Glomerular visceral epithelial cell (primary cell): Measurements from ENCODE around the gene FKBP2.
A peak's percentile ranks its signal among the peaks of the same experiment; 100 is the strongest.

Experiments
- DNase-seq: peaks from one replicate; pipeline ENCODE4 v3.0.0-alpha.2; 2016; ENCODE audit errors: extremely low spot score

Gene FKBP2

DNA sequence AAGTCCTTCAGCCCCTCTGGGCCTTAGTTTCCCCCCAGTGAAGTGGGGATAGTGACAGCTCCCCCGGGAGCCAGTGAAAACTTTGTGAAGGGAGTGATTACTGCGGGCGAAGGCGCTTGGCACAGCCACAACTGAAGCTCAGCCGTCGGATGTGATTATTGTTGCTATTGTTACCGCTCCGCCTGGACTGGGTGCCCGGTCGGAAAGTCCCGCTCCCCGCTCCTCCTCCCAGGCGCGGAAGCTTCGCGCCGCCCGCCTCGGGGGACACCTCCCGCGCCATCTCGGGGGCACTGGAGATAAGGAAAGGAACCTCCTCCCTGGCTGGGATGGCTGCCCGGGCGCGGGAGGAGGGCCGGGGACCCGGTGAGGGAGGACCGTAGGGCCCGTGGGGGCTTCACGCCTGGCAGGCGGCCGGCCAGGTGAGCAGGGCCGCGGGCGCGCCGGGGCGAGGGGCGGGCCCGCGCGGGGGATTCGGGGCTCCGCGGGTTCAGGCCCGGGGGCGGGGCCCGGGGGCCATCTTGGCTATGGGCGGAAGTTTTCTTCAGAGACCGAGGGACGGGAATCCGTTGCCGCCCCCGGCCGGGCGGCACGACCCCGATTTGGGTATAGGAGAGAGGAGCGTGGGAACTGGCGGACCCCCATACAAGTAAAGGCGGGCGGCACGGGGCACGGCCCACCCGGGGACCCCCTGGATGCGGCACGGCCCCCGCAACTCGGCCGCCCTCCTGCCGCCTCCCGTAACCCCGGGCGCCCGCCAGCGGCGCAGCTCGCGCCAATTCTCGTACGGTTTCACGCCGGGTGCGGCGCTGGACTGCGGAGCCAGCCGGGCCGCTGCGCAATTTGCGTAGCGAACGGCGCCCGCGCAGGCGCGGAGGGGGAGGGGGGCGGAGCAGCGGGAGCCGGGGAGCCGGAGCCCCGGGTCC lies 44.3 kb downstream of the FKBP2 start, which contains the start of gene GPR137:
TSS of gene GPR137 (plus strand) at position 887 of the 923 bp plus-strand sequence. CDS start 677 bp downstream, outside the sequence.
- peak; percentile 72 for DNase-seq

DNA sequence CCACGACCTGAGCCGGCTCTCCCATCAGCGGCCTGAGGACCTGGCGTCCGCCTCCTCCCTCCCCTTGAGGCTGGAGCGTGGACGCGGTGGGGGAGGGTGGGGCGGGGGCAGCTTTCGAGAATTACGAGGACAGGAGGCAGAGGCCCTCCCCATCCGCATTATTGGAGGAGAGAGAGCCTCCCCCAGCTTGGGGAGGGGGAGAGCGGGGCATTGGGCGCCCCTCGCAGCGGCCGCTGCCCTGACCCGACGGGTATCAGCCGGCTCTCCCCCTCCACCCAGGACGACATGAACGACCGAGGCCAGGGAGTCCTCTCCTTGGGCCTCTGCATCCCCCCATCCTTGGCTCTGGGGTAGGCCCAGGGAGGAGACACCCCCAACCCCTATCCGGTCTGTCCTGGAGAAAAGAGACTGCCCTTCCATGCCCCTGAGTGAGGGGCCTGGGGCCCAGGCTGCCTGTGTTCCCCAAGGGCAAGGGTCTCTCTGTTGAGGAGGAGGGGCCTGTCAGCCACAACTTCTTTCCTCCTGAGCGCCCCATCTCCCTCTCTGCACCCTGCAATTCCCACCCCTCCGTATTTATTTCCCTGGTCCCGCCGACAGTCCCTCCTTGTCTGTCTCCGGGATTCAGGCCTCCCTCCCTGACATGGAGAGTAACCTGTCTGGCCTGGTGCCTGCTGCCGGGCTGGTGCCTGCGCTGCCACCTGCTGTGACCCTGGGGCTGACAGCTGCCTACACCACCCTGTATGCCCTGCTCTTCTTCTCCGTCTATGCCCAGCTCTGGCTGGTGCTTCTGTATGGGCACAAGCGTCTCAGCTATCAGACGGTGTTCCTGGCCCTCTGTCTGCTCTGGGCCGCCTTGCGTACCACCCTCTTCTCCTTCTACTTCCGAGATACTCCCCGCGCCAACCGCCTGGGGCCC lies 45.2 kb downstream of the FKBP2 start:
- DNase-seq, result peak; percentile 36

DNA sequence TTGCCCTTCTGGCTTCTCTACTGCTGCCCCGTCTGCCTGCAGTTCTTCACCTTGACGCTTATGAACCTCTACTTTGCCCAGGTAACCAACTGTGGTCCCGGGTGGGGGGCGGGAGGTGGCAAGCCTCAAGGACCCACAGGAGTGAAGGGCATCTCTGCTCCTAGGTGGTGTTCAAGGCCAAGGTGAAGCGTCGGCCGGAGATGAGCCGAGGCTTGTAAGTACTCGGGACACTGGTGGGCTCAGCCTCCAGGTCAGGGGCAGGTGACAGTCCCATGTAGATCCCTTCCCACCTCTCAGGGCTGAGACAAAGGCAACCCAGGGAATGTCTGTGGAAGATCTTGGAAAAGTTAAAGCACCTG lies 45.9 kb downstream of the FKBP2 start:
- DNase-seq, result no peak

DNA sequence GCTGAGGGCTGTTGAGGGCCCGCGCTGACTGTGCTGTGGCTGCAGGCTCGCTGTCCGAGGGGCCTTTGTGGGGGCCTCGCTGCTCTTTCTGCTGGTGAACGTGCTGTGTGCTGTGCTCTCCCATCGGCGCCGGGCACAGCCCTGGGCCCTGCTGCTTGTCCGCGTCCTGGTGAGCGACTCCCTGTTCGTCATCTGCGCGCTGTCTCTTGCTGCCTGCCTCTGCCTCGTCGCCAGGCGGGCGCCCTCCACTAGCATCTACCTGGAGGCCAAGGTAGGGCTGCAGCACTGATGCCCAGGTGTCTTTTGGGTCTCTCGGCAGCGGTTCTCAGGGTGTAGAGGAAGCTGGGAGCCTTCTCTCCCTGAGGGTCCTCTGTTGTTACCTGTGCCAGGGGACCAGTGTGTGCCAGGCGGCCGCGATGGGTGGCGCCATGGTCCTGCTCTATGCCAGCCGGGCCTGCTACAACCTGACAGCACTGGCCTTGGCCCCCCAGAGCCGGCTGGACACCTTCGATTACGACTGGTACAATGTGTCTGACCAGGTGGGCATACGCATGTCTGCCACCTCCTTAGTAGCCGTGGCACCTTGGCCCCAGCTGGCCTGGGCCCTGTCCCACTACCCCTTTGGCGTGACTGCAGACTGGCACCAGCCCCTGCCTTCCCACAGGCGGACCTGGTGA lies 46.9 kb downstream of the FKBP2 start:
- DNase-seq, result no peak

DNA sequence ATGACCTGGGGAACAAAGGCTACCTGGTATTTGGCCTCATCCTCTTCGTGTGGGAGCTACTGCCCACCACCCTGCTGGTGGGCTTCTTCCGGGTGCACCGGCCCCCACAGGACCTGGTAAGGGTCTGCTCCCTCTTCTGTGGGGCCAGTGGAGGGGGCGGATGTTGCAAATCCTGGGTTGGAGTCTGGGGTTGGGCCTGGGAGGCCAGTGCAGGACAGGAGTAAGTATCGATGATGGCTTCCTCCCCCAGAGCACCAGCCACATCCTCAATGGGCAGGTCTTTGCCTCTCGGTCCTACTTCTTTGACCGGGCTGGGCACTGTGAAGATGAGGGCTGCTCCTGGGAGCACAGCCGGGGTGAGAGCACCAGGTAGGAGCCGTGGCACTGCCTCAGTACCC lies 47.5 kb downstream of the FKBP2 start:
- DNase-seq, result no peak

DNA sequence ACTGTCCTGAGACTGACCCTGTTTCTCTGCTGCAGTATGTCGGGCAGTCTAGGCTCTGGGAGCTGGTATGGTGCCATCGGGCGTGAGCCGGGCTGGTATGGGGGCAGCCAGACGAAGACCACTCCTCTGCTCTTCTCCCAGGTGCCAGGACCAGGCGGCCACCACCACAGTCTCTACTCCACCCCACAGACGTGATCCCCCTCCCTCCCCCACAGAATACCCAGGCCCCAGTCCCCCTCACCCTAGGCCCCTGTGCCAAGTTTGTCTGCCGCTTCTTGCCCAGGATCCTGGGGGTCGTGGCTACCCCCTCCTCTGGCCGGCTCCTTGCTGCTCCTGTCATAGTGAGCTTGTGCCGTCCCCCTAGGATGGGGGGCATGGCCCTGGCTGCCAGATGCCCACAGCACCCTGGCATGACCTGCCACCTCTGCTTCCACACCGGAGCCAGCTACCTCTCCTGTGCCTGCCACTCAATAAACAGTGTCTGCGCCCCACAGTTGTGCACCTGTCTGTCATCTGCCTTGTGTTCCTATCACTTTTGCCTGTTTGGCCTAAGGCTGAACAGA lies 48.2 kb downstream of the FKBP2 start:
- DNase-seq, result no peak

DNA sequence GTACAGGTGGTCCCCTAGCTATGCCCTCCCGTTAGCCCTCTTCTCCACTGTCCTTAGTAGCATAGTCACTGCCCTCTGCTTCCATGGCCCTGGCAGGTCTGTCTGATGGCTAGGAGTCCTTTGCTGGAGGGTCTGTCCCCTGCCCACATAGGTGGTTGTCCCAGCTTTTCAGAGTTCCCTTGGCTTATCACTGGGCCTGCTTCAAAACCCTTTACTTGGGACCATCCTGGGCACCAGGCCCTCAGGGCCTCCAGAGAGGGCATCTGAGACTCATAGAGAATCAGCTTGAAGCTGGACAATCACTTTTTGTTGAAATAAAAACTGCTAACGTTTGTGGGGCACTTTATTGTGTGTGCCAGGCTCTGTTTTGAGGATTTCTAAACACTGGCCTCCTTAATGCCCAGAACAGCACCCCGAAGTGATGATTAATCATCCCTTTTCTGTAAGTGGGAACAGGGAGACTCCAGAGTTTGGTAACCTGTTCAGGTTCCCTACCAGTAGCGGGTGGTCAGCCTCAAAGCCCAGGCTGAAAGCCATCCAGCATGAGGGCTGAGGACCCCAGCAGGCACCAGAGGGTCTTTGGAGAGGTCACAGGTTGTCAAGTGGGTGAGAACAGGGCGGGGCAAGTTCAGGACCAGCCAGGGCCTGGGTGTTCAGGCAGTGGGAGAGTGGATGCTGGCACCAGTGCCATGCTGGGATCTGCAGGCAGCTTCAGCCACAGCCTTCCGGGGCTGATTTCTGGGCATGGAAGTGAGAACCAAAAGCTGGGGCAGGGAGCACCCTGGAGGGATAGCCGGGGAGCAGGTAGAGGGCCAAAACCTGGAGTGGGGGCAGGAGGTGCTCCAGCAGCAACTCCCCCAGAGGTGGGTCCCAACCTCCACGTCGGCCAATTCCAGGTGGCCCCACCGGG lies 49.7 kb downstream of the FKBP2 start:
- DNase-seq, result no peak

DNA sequence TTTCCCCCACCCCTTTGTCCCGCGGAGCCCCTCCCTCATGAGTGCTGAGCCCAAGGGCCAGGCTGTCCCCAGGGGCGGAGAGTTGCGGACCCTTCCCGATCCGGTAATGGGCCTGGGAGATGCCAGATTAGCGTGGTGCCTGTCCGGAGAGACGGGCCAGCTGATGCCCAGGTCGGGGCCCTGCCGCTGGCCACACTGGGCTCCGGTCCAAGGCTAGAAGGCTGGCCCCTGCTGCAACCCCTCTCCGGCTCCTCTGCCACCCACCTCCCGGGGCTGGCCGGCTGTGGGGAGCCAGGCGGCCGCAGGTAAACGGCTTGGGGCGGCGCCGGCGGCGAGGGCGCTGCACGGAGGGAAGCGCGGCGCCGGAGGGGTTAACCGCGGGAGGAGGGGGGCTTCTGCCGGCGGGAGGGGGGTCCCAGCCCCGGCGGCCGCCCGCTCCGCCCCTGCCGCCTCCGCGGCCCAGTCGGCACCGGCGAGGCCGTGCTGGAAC lies 50.4 kb downstream of the FKBP2 start, which contains the start of gene KCNK4:
TSS of gene KCNK4 (plus strand) at position 41 of the 490 bp plus-strand sequence. CDS start 1,717 bp downstream, outside the sequence.
- DNase-seq, result no peak

DNA sequence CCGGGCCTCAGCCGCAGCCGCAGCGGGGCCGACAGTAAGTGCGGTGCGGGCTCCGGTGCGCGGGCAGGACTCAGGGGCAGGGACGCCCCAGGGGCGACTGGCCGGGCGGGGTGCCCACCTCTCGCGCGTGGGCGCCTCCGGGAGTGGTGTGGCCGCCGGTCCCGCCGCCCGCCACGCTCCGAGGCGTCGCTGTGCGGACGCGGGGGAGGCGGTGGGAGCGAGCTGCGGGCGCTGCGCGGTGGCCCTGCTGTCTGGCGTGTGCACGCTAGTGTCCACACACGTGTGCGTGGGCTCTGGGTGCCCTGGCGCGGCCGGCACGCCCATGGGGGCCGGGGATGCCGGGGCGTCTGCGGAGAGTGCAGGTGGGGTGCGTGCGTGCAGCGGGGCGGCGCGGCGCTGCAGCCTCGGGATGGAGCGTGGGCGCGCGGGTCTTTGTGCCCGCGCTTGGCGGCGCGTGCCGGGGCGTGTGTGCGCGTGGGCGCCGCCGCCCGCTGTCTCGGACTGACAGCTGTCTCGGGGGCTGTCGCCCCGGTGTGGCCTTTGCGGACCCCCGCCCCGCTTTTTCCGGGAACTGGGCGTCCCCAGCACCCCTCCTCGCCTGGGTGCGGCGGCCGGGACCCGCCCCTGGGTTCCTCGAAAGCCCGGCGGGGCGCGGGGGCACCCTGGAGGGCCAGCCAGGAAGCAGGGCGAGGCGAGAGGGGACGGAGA lies 51.0 kb downstream of the FKBP2 start:
- no peak for DNase-seq

DNA sequence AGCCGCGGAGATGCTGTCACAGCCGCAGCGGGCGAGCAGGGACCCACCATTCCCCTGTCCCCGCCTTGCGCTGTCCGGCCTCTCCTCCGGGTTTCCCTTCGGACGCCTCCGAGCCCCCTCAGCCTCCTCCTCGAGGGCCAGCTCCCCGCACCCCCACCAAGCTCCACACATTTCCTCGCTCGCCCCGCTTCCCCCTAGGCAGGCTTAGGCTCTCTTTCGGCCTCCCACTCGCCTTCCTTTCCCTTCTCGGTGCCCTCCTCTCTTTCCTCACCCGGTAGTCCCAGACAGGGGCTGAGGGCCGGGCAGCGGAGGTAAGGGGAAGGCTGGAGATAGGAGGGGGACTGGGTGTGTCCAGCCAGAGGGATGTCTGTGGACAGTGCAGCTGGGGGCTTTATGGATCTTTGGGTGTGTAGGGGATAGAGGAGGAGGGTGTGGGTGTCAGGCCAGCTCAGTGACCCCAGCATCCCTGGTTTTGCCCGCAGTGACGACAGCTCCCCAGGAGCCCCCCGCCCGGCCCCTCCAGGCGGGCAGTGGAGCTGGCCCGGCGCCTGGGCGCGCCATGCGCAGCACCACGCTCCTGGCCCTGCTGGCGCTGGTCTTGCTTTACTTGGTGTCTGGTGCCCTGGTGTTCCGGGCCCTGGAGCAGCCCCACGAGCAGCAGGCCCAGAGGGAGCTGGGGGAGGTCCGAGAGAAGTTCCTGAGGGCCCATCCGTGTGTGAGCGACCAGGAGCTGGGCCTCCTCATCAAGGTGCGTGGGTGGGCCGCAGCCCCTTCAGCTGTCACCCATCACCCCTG lies 51.8 kb downstream of the FKBP2 start:
- DNase-seq, result no peak
